B cell (primary cell): ENCODE results near the gene C9orf72. TPM values are rescaled to one million over a fixed set of nuclear protein-coding genes. Genes with fewer than 3 reads are reported as not detected.

Source experiments
- ATAC-seq: fragments of 200-7000 bp; cut with Tn5 transposase; one replicate; pipeline ENCODE4 v1.10.0; 2021; ENCODE audit warnings: low read depth, mild to moderate bottlenecking, moderate number of reproducible peaks, moderate library complexity
- CTCF ChIA-PET: fragments of 350-600 bp; sonication (Branson Sonifier 250); formaldehyde crosslinking; loops from one replicate; lab custom pipeline; 2021; ENCODE audit warnings: antibody characterized with exemption, inconsistent platforms; lab: Charles Lee
- POLR2A ChIA-PET: fragments of 350-600 bp; sonication (Branson Sonifier 250); formaldehyde crosslinking; loops from one replicate; lab custom pipeline; 2021; ENCODE audit warnings: antibody characterized with exemption; lab: Charles Lee
- DNase-seq: peaks from one replicate; pipeline ENCODE4 v3.0.0; 2013
- H2AFZ ChIP-seq: 2 replicates; pipeline ENCODE4 v1.6.1; 2012; ENCODE audit warnings: mild to moderate bottlenecking, low read depth, low read length; ENCODE audit not compliant: insufficient read depth, poor library complexity, severe bottlenecking
- H3K27ac ChIP-seq, 2 donors: 1 replicate in 1 of 2; 2 replicates in 1 of 2; pipeline ENCODE4 v1.5.1; 2012 to 2013; ENCODE audit warnings: low read length in 2 of 2, mild to moderate bottlenecking in 2 of 2, moderate library complexity in 1 of 2
- H3K27me3 ChIP-seq, 4 experiments: fragments of 200-600 bp in 1 of 4; sonication (generic) in 1 of 4; replicated peaks in 1 of 4; 1 replicate in 2 of 4; 2 replicates in 2 of 4; pipeline versions ENCODE4 v1.6.1 to v1.7.0; 2013 to 2016; ENCODE audit warnings: low read length in 3 of 4, mild to moderate bottlenecking in 2 of 4, mixed read lengths in 1 of 4, moderate library complexity in 1 of 4; ENCODE audit not compliant: insufficient read depth in 4 of 4, control insufficient read depth in 3 of 4; ENCODE audit errors: control extremely low read depth in 1 of 4
- H3K36me3 ChIP-seq, 2 experiments: replicated peaks in 1 of 2; 1 replicate in 1 of 2; 2 replicates in 1 of 2; pipeline versions ENCODE4 v1.6.1 to v1.7.1; 2013; ENCODE audit warnings: low read length in 1 of 2; ENCODE audit not compliant: insufficient read depth in 2 of 2, control insufficient read depth in 1 of 2; ENCODE audit errors: control extremely low read depth in 1 of 2, extremely low read depth in 1 of 2
- H3K4me1 ChIP-seq, 2 donors: fragments of 200-600 bp in 1 of 2; sonication (generic) in 1 of 2; 1 replicate in 1 of 2; 2 replicates in 1 of 2; pipeline versions ENCODE4 v1.5.1 to v1.6.1; 2013 to 2017; ENCODE audit warnings: low read length in 2 of 2; ENCODE audit not compliant: control insufficient read depth in 2 of 2, insufficient read depth in 2 of 2
- H3K4me2 ChIP-seq: replicated peaks from 2 replicates; pipeline ENCODE3; 2012; ENCODE audit warnings: mild to moderate bottlenecking, low read depth, low read length; ENCODE audit not compliant: poor library complexity, severe bottlenecking
- H3K4me3 ChIP-seq, 5 experiments: fragments of 200-600 bp in 1 of 5; sonication (generic) in 1 of 5; 1 replicate in 3 of 5; 2 replicates in 2 of 5; pipeline versions ENCODE4 v1.5.1 to v1.7.0; 2011 to 2016; ENCODE audit warnings: low read length in 4 of 5, mild to moderate bottlenecking in 4 of 5, low read depth in 2 of 5, control low read depth in 1 of 5, moderate library complexity in 1 of 5; ENCODE audit not compliant: insufficient read depth in 1 of 5; ENCODE audit errors: control extremely low read depth in 1 of 5, extremely low read depth in 1 of 5
- H3K79me2 ChIP-seq: fragments of 200-600 bp; sonication (generic); one replicate; pipeline ENCODE4 v1.6.0; 2016; ENCODE audit warnings: low read length; ENCODE audit not compliant: control insufficient read depth, insufficient read depth
- H3K9ac ChIP-seq: fragments of 200-600 bp; sonication (generic); 2 replicates; pipeline ENCODE4 v1.6.1; 2017; ENCODE audit warnings: mild to moderate bottlenecking, low read length, moderate library complexity
- H3K9me3 ChIP-seq, 3 donors: one replicate each; pipeline versions ENCODE4 v1.6.1 to v1.7.1; 2013; ENCODE audit warnings: low read length in 2 of 3; ENCODE audit not compliant: control insufficient read depth in 2 of 3, insufficient read depth in 1 of 3; ENCODE audit errors: control extremely low read depth in 1 of 3
- H4K20me1 ChIP-seq: 2 replicates; pipeline ENCODE4 v1.6.0; 2012; ENCODE audit warnings: mild to moderate bottlenecking, low read length; ENCODE audit not compliant: insufficient read depth, control insufficient read depth, poor library complexity, severe bottlenecking
- H3K27ac Mint-ChIP-seq: one replicate; pipeline ENCODE4 v1.8.0; 2021; ENCODE audit warnings: mixed read lengths
- H3K27me3 Mint-ChIP-seq: one replicate; pipeline ENCODE4 v1.8.0; 2021; ENCODE audit warnings: mixed read lengths
- H3K4me1 Mint-ChIP-seq: one replicate; pipeline ENCODE4 v1.8.0; 2021; ENCODE audit warnings: mixed read lengths
- H3K4me3 Mint-ChIP-seq: one replicate; pipeline ENCODE4 v1.8.0; 2021; ENCODE audit warnings: mixed read lengths
- H3K9me3 Mint-ChIP-seq: one replicate; pipeline ENCODE4 v1.8.0; 2022; ENCODE audit warnings: mixed read lengths; ENCODE audit not compliant: insufficient read depth
- CTCF ChIP-seq: fragments of 200-600 bp; IDR thresholded peaks from one replicate; pipeline ENCODE4 v1.8.0; 2022; ENCODE audit warnings: antibody characterized with exemption, mild to moderate bottlenecking
- EZH2 ChIP-seq: IDR thresholded peaks from 2 replicates; pipeline ENCODE4 v1.6.1; 2012; ENCODE audit warnings: borderline replicate concordance, low read depth, mild to moderate bottlenecking, moderate library complexity, low read length; ENCODE audit not compliant: insufficient read depth, poor library complexity, severe bottlenecking
- WGBS: methylation state at CpG from one replicate; pipeline ENCODE4 v1.1.5; 2013; ENCODE audit warnings: missing lambda C conversion rate; ENCODE audit not compliant: insufficient coverage; 5-methylcytosine and 5-hydroxymethylcytosine counted together
- intact Hi-C: fragments of 100-400 bp; cut with micrococcal nuclease; formaldehyde crosslinking; loops from one replicate; pipeline ENCODE4 v1.10.0; 2022
- polyA plus RNA-seq: library from polyadenylated mRNA; depleted of rRNA; stranded (reverse); fragments of >200 nt; gene quantifications from 2 replicates; pipeline ENCODE4 v1.2.3, GENCODE V29; 2012
- total RNA-seq, 2 donors: library from RNA; stranded (reverse); fragments of 120-200 nt in 1 of 2; gene quantifications; 1 replicate in 1 of 2; 2 replicates in 1 of 2; pipeline versions ENCODE4 v1.2.3 to v1.2.4, GENCODE V29; 2013 to 2022

C9orf72 gene
- total and polyA plus RNA-seq, 2 donors (not counting 1 experiment from before 2014, with no cell fraction given), result 18.3 to 27.6 TPM

- intact Hi-C loops, result loop anchor here (5.0 kb wide), 1 partner anchor 357 kb away; no protein-coding TSS in a partner anchor
- ChIA-PET POLR2A (no interaction called here), CTCF (no interaction called here)
- peak overlapping the region in 1 of 2 donors; percentile 7 for H3K27ac ChIP-seq
- ATAC-seq, result no peak
- H3K27me3 ChIP-seq, result no peaks in the 10 kb centered on the region
- peaks cover 16 to 19% of the 10 kb centered on the region in 2 donors for H3K4me1 ChIP-seq
- TF ChIP-seq CTCF (no peak), EZH2 (no peak)
- H3K4me3 Mint-ChIP-seq, result no peak overlapping the region
- H3K9ac ChIP-seq, result no peak overlapping the region
- peaks cover 0 to 7% of the 10 kb centered on the region in 2 experiments for H3K36me3 ChIP-seq
- H3K27me3 Mint-ChIP-seq, result no peaks in the 10 kb centered on the region
- H3K9me3 ChIP-seq, result no peaks in the 10 kb centered on the region
- peaks cover 22% of the 10 kb centered on the region for H3K79me2 ChIP-seq
- H2AFZ ChIP-seq, result no peak overlapping the region
- H4K20me1 ChIP-seq, result no peaks in the 10 kb centered on the region
- H3K4me3 ChIP-seq, result no peak overlapping the region
- DNase-seq, result no peak
- H3K4me1 Mint-ChIP-seq, result peaks cover 54% of the 10 kb centered on the region
- H3K27ac Mint-ChIP-seq, result peak overlapping the region; percentile 51
- no peak overlapping the region for H3K4me2 ChIP-seq
- H3K9me3 Mint-ChIP-seq, result no peaks in the 10 kb centered on the region
Observed at GRCh38 chr9:27504259-27504658, 69.0 kb downstream of the C9orf72 start.

DNA sequence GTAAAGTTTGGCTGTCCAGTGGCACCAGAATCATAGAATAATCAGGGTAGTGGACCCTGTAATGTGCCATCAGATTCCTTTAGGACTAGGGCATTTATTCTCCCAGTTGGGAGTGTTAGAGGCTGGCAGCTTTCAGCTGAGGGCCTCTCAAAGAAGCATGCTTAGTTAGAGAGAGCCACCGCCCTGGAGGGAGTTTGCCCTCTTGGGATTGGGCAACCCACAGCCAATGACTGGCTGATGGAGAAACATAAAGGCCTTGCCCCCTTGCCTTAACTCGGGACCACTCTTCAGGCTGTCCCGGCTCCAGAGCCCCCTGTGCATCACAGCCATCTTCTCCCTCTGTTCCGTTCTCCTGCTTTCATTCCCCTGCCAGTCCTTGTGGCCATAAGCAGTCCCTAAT, 69.7 kb downstream of the C9orf72 start:
- H3K9me3 ChIP-seq, result no peaks in the 10 kb centered on the region
- H4K20me1 ChIP-seq, result no peaks in the 10 kb centered on the region
- ATAC-seq, result no peak

More for the DNA sequence above, 69.7 kb downstream of the C9orf72 start:
- ChIA-PET CTCF (no interaction called here), POLR2A (no interaction called here)
- no peaks in the 10 kb centered on the region for H3K27me3 Mint-ChIP-seq
- no peak overlapping the region for H2AFZ ChIP-seq
- 81% methylated on average over 4 of the region's 4 CpGs for WGBS
- peak overlapping the region; percentile 43 for H3K27ac Mint-ChIP-seq
- peaks cover 24% of the 10 kb centered on the region for H3K79me2 ChIP-seq
- H3K36me3 ChIP-seq, result peaks cover 0 to 7% of the 10 kb centered on the region in 2 experiments
- no peak overlapping the region for H3K4me3 ChIP-seq
- no peak for TF ChIP-seq CTCF
- no peak for TF ChIP-seq EZH2
- intact Hi-C loops, result loop anchor here (5.0 kb wide), 1 partner anchor 356 kb away; no protein-coding TSS in a partner anchor
- H3K4me1 Mint-ChIP-seq, result peaks cover 56% of the 10 kb centered on the region
- no peak overlapping the region for H3K4me3 Mint-ChIP-seq
- no peak for DNase-seq
- no peak overlapping the region for H3K9ac ChIP-seq
- no peaks in the 10 kb centered on the region for H3K27me3 ChIP-seq
- H3K9me3 Mint-ChIP-seq, result no peaks in the 10 kb centered on the region
- H3K27ac ChIP-seq, result no peak overlapping the region
- H3K4me2 ChIP-seq, result no peak overlapping the region
- peaks cover 16 to 20% of the 10 kb centered on the region in 2 donors for H3K4me1 ChIP-seq
